Caki2 (cell line): ENCODE results near the gene LINGO1. TPM values are rescaled to one million over a fixed set of nuclear protein-coding genes. Genes with fewer than 3 reads are reported as not detected.

Experiments used
- DNase-seq: peaks from one replicate; pipeline ENCODE4 v3.0.0-alpha.2; 2015; ENCODE audit warnings: low read depth
- in situ Hi-C: cut with HindIII; loops from 2 replicates; pipeline ENCODE4 v1.10.0; 2016; ENCODE audit warnings: low sequenced_read_pairs, low pct_unique_long_range_greater_than_20kb, mixed read lengths
- total RNA-seq: library from RNA; depleted of rRNA; stranded (reverse); fragments of >200 nt; shearing (Covaris generic); gene quantifications from 2 replicates; pipeline ENCODE4 v1.2.3, GENCODE V29; 2014; ENCODE audit warnings: low replicate concordance

LINGO1 gene
- total RNA-seq, 1 experiment from 2014 or later: 0.14 TPM

DNA sequence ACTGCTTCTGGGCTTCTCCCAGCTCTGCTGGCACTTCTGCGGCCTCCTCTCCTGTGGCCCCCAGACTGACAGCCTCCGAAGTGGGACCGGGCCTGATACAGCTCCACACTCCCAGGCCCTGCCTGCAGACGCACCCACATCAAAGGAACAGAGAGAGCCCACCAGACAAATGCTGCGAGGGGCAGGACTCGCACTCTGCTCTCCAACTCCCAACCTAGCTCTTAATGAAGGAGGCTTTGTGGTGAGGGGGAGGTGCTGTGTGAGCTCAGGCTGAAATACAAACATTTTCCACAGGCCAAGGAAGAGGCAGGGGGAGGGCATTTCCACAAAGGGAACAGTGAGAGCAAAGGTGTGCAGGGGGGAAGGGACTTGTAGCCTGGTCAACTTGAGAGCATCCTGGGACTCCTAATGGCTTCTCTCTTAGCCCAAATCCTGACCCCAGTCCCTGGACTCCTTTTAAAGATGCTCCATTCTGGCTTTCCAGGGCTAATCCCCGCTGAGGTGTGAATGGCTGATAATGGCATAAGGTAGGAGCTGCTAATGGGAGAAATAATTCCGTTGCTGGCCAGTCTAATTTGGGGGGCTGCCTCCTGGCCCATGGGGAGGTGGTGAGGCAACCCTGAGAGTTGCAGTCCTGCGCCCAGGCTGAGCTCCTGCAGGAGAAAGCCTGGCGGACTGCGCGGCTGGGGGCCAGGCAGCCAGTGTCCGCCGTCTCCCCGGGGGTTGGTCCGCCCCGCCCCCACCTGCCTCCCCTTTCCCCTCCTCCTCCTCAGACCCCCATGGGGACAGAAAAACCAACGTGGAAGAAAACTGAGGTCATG lies 9.6 kb downstream of the LINGO1 start:
- in situ Hi-C loops: no loop called here
- no peak for DNase-seq

GRCh38 chr15:77622209-77622933 lies 10.3 kb downstream of the LINGO1 start:
- DNase-seq: no peak
- in situ Hi-C loops: no loop called here

- in situ Hi-C loops: no loop called here
- DNase-seq: no peak
Measured at GRCh38 chr15:77621847-77622208, 10.9 kb downstream of the LINGO1 start.

DNA sequence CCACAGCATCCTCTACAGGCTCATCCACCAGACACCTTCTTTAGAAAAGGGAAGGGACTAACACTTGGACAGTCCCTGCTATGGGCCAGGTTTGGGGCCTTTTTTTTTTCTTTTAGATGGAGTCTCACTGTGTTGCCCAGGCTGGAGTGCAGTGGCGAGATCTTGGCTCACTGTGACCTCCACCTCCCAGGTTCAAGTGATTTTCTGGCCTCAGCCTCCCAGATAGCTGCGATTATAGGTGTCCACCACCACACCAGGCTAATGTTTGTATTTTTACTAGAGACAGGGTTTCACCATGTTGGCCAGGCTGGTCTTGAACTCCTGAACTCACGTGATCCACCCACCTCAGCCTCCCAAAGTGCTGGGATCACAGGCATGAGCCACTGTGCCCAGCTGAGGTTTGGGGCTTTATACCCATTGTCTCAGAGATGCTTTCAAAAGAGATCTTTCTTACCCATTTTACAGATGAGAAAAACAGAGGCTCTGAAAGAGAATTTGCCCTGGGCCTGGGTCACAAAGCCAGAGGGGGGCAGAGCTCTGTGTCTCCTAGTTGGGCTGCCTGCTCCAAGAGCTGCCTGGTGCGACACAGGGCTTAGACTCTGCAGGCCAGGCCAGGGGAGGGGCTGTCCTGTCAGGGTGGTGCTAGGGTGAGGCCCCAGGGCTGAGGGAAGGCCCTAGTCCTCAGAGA lies 11.6 kb downstream of the LINGO1 start:
- no peak for DNase-seq
- in situ Hi-C loops: no loop called here

DNA sequence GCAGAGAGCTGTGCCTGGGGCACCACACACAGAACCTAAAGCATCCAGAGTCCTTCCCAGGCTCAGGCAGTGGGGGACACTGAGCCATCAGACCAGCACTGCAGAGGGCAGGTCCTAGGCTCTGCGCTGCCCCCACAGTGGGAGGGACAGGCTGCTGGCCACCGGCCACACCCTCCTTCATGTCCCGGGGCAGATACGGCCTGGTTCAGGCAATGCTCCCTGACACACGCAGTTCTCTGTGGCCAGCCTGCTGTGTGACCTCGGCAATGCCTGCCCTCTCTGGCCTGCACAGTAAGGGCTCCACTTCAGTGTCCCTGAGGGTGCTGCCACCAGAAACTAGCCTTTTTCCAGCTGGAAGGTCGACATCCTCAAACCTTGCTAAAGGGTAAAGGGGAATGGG lies 12.4 kb downstream of the LINGO1 start:
- in situ Hi-C loops: no loop called here
- DNase-seq: no peak

DNA sequence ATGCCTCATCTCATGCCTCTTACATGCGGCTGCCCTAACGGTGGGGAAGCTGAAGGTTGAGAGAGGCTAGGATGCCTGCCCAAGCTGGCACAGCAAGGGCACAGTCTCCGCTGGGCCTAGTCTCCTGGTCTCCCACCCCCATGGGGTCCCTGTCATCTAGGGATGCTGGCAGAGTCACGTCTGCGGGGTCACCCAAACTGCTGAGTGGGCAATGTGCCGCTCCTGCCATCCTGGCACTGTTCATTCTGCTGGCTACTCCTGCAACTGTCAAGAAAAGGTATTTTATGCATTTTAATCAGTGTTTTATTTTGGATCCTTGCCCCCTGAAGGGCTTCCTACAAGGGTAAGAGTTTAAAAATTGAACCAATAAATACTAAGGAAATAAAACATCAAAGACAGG lies 12.8 kb downstream of the LINGO1 start:
- in situ Hi-C loops: no loop called here
- DNase-seq: no peak

DNA sequence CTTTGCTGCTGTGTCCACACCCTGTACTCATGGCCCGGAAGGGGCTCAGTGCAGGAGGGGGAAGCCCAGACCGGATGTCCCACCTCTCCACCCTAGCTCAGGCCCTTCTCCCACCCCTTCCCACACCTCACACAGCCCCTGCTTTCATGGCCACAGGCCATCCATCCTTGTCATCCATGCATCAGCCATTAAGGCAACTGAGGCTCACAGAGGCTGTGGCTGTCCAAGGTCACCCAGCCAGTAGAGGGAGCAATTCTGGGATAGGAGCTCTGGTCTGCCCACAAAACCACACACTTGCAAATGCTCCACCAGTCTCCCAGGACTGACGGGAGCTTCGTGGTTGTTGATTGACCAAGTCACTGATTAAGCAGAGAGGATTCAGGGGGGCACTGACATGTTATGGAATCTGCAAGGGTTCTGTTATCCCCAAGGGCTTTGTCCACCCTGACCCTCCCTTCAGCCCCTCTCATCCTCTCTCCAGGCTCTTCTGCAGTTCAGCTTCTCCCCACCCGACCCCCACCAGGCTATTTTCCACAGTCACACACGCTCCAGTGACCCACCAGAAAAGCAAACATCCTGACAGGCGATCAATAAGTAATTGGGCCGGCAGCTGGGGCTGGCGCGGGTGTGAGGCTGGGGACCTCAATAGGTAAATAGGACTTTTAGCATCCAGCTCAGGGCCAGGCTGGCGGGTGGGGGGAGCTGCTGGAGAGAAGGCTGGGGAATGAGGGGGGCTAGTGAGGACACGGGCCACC lies 15.1 kb downstream of the LINGO1 start:
- no peak for DNase-seq
- in situ Hi-C loops: no loop called here

DNA sequence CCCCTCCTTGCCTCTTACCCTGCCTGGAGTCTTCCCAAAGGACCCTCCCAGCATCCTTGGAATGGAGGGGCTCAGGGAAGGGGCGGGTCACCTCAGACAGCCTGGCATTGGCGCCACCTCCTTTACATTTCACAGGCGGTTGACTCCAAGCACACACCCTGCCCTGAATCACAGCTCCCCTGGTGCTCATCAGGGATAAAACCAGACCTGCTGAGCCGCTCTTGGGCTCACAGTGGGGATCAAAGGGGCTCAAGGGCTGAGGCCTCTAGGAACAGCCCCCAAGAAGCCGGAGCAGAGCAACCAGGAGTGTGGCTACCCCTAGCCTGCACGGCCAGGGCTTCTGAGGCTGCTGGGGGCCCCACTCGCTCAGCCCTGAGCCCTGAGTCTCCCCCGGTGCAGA lies 16.6 kb downstream of the LINGO1 start:
- DNase-seq: no peak
- in situ Hi-C loops: no loop called here

DNA sequence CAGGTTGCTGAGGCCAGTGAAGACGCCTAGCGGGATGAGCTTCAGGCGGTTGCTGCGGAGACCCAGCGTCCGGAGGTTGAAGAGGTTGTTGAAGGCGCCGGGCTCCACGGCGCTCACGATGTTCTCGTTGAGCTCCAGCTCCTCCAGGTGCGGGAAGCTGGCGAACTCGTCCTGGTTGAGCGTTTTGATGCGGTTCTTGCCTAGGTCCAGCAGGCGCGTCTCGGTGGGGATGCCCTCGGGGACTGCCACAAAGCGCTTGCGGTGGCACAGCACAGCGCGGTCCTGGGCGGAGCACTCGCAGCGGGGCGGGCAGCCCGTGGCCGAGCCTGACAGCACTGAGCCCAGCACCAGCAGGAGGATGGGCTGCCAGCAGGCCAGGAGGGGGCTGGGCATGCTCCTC lies 17.2 kb downstream of the LINGO1 start:
- in situ Hi-C loops: no loop called here
- no peak for DNase-seq

DNA sequence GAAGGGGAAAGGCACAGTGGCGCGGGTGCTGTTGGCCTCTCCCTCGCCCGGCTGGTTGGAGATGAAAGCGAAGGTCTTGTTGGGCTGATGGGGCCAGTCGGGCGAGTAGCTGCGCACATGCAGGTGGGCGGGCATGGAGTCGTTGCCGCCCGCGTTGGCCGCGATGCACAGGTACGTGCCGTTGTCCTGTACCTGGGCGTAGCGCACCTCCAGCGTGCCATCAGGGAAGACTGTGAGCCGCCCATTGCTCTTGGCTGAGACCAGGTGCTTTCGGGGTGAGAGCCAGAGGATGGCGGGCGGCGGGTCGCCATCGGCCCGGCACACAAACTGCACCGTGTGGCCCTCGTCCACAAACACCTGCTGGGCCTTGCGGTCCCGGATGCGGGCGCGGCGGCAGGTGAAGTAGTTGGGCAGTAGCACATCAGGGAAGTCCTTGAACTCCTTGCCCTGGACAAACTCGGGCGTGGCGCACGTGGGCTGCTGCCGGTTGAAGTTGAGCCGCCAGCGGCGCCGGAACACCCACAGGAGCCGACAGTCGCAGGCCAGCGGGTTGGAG lies 18.4 kb downstream of the LINGO1 start:
- in situ Hi-C loops: no loop called here

GRCh38 chr15:77613814-77614213 lies 18.9 kb downstream of the LINGO1 start:
- DNase-seq: no peak
- in situ Hi-C loops: no loop called here

More for the DNA sequence above, 18.4 kb downstream of the LINGO1 start:
- no peak for DNase-seq

- in situ Hi-C loops: no loop called here
Measured at GRCh38 chr15:77612958-77613601, 19.6 kb downstream of the LINGO1 start.

GRCh38 chr15:77611767-77612166 lies 20.9 kb downstream of the LINGO1 start:
- DNase-seq: no peak
- in situ Hi-C loops: no loop called here

More at GRCh38 chr15:77612958-77613601, 19.6 kb downstream of the LINGO1 start:
- DNase-seq: no peak

DNA sequence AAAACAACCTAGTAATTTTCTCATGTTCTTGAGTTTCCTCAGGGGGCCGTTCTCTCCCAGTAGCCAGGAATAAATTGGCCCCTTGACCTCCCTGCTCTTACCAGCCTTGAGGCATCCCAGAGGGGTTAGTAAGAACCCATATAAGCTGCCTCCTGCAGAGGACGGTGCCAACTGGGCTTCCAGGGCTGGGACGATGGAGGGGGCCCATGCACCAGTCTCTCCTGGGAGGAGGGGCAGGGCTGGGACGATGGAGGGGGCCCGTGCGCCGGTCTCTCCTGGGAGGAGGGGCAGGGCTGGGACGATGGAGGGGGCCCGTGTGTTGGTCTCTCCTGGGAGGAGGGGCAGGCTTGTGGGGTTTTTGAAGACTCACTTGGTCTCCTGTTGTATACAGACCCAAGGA lies 22.0 kb downstream of the LINGO1 start:
- in situ Hi-C loops: no loop called here
- no peak for DNase-seq

- DNase-seq: no peak
- in situ Hi-C loops: no loop called here
Measured at GRCh38 chr15:77609558-77609957, 23.2 kb downstream of the LINGO1 start.

DNA sequence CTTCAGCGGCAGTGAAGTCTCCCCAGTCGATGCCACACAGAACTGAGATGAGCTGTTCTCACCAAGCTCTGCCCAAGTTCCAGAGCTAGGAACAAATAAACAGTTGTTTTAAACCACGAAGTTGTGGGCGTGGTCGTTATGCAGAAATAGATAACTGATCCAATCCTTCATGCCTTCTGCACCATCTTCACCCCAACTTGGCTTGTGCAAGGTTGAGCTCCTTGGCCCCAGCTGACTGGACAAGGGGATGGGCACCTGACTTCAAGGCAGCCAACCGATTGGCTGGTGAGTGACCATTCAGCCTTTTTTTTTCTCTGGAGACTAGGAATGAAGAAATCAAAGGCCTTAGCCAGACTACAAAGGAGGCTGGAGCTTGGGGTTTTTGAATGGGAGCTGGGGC lies 23.9 kb downstream of the LINGO1 start:
- no peak for DNase-seq
- in situ Hi-C loops: no loop called here

- in situ Hi-C loops: no loop called here
Measured at GRCh38 chr15:77607894-77608261, 24.8 kb downstream of the LINGO1 start.

More at GRCh38 chr15:77607894-77608261, 24.8 kb downstream of the LINGO1 start:
- DNase-seq: no peak
